ENCODE results near the gene ZIC2. TPM values are rescaled to one million over a fixed set of nuclear protein-coding genes. Genes with fewer than 3 reads are reported as not detected.
"Not testable (repeated sequence)": the region's sequence is repeated elsewhere in the genome, so short reads cannot be mapped to it uniquely, and the experiment has no call there.

The ZIC2 gene
- total RNA-seq, 1 experiment from 2014 or later = 426 TPM

GRCh38 chr13:100029933-100030332 is 48.3 kb downstream of the ZIC2 start:
- Histone ChIP-seq H3K79me2 (ENCODE audit: insufficient read depth, low read length) (no peaks in the 10 kb centered on the region), H2BK20ac (ENCODE audit: low read depth, low read length, poor library complexity, severe bottlenecking) (no peak overlapping the region), H3K14ac (ENCODE audit: insufficient read depth, low read length) (no peak overlapping the region), H2BK15ac (ENCODE audit: low read depth, low read length) (no peak overlapping the region), H4K8ac (replicated peaks; ENCODE audit: insufficient read length, low read depth, low read length) (no peak overlapping the region), H3K23me2 (ENCODE audit: insufficient read length, low read depth, low read length, poor library complexity, severe bottlenecking) (no peaks in the 10 kb centered on the region), H4K5ac (ENCODE audit: insufficient read length, low read depth, low read length) (no peak overlapping the region), H3T11ph (ENCODE audit: low read length) (no peak overlapping the region), H3K4ac (ENCODE audit: low read depth, low read length) (no peak overlapping the region), H2AFZ (ENCODE audit: low read length) (no peak overlapping the region), H3K9ac (ENCODE audit: extremely low read depth, insufficient read length, low read length) (no peak overlapping the region), H4K91ac (ENCODE audit: insufficient read length, low read depth, low read length) (no peak overlapping the region), H3K79me1 (ENCODE audit: insufficient read depth, low read depth, low read length, poor library complexity, severe bottlenecking) (no peaks in the 10 kb centered on the region), H3K18ac (ENCODE audit: insufficient read length, low read depth, low read length) (no peak overlapping the region), H3K56ac (ENCODE audit: insufficient read length, low read depth, low read length) (no peak overlapping the region), H3K27me3 (ENCODE audit: insufficient read depth, low read length) (no peaks in the 10 kb centered on the region), H3K27ac (ENCODE audit: insufficient read length, low read depth, low read length) (no peak overlapping the region), H3K4me2 (ENCODE audit: insufficient read depth, insufficient read length, low read length) (no peak overlapping the region), H2BK120ac (ENCODE audit: low read depth, low read length, poor library complexity, severe bottlenecking) (no peak overlapping the region), H3K4me1 (ENCODE audit: insufficient read depth, low read length) (no peaks in the 10 kb centered on the region), H2BK12ac (ENCODE audit: insufficient read length, low read depth, low read length) (no peak overlapping the region), H3K23ac (ENCODE audit: insufficient read length, low read depth, low read length) (no peak overlapping the region), H3K9me3 (ENCODE audit: control insufficient read depth, low read depth, low read length) (no peaks in the 10 kb centered on the region), H2BK5ac (ENCODE audit: insufficient read length, low read length) (no peak overlapping the region), H2AK5ac (ENCODE audit: insufficient read length, low read length) (no peak overlapping the region), H4K20me1 (ENCODE audit: control insufficient read depth, insufficient read depth, insufficient read length) (no peaks in the 10 kb centered on the region)
- WGBS (ENCODE audit: extremely low coverage, insufficient read length, low lambda C conversion rate) = no CpG with 5 or more reads among the region's 1 CpG
- TF ChIP-seq CTCF (conservative IDR thresholded peaks at IDR 0.05) = no peak
- DNase-seq = no peak
- no peak overlapping the region for H3K4me3 Mint-ChIP-seq
- H3K9me3 Mint-ChIP-seq = no peaks in the 10 kb centered on the region; a peak in 1 of 5 replicates
- no peaks in the 10 kb centered on the region for H3K27me3 Mint-ChIP-seq (ENCODE audit: low read depth)
- peaks cover 0 to 3% (median 0%) of the 10 kb centered on the region in 3 experiments; a peak in 1 of 7 replicates for H3K36me3 Mint-ChIP-seq (ENCODE audit: insufficient read depth in 1 of 3, low read depth in 3 of 3)
- H3K4me1 Mint-ChIP-seq = no peaks in the 10 kb centered on the region
- H3K27ac Mint-ChIP-seq = no peak overlapping the region

- not testable (repeated sequence) for H3K23me2 ChIP-seq (ENCODE audit: insufficient read length, low read depth, low read length, poor library complexity, severe bottlenecking); DNase-seq; H3K36me3 Mint-ChIP-seq (ENCODE audit: insufficient read depth in 1 of 3, low read depth in 3 of 3); H3K14ac ChIP-seq (ENCODE audit: insufficient read depth, low read length); H2AFZ ChIP-seq (ENCODE audit: low read length); H2BK5ac ChIP-seq (ENCODE audit: insufficient read length, low read length); H4K20me1 ChIP-seq (ENCODE audit: control insufficient read depth, insufficient read depth, insufficient read length); H3K27me3 ChIP-seq (ENCODE audit: insufficient read depth, low read length); H3K4ac ChIP-seq (ENCODE audit: low read depth, low read length); H3K4me2 ChIP-seq (ENCODE audit: insufficient read depth, insufficient read length, low read length); H3K27ac ChIP-seq (ENCODE audit: insufficient read length, low read depth, low read length); H3K18ac ChIP-seq (ENCODE audit: insufficient read length, low read depth, low read length); H3K56ac ChIP-seq (ENCODE audit: insufficient read length, low read depth, low read length); H3K4me3 Mint-ChIP-seq; H3K9ac ChIP-seq (ENCODE audit: extremely low read depth, insufficient read length, low read length); H2BK15ac ChIP-seq (ENCODE audit: low read depth, low read length); H3K79me1 ChIP-seq (ENCODE audit: insufficient read depth, low read depth, low read length, poor library complexity, severe bottlenecking); H3K4me1 Mint-ChIP-seq; H2BK12ac ChIP-seq (ENCODE audit: insufficient read length, low read depth, low read length); H4K91ac ChIP-seq (ENCODE audit: insufficient read length, low read depth, low read length); H3K9me3 ChIP-seq (ENCODE audit: control insufficient read depth, low read depth, low read length); H2AK5ac ChIP-seq (ENCODE audit: insufficient read length, low read length); H3K27me3 Mint-ChIP-seq (ENCODE audit: low read depth); H4K5ac ChIP-seq (ENCODE audit: insufficient read length, low read depth, low read length); H4K8ac ChIP-seq (replicated peaks; ENCODE audit: insufficient read length, low read depth, low read length); H2BK120ac ChIP-seq (ENCODE audit: low read depth, low read length, poor library complexity, severe bottlenecking); H3K79me2 ChIP-seq (ENCODE audit: insufficient read depth, low read length); H3K9me3 Mint-ChIP-seq; H3K27ac Mint-ChIP-seq; H2BK20ac ChIP-seq (ENCODE audit: low read depth, low read length, poor library complexity, severe bottlenecking); H3T11ph ChIP-seq (ENCODE audit: low read length); H3K4me1 ChIP-seq (ENCODE audit: insufficient read depth, low read length); H3K23ac ChIP-seq (ENCODE audit: insufficient read length, low read depth, low read length)
- WGBS (ENCODE audit: extremely low coverage, insufficient read length, low lambda C conversion rate) = no CpG with 5 or more reads among the region's 9 CpGs
Measured at GRCh38 chr13:100032642-100033041, 51.1 kb downstream of the ZIC2 start.

All from H9 (cell line).